Stimulated activated CD4-positive, alpha-beta T cell treated with anti-CD3 and anti-CD28 coated beads, Interleukin-1b, Interleukin-23, amount 100 ng/mL, for 48 hours (primary cell): ENCODE data around the gene CDK5RAP2.
"Not testable (repeated sequence)": the region's sequence is repeated elsewhere in the genome, so short reads cannot be mapped to it uniquely, and the experiment has no call there.

Experiments
- DNase-seq: peaks from one replicate; pipeline ENCODE4 v3.0.0-alpha.2; 2020

The CDK5RAP2 gene

DNA sequence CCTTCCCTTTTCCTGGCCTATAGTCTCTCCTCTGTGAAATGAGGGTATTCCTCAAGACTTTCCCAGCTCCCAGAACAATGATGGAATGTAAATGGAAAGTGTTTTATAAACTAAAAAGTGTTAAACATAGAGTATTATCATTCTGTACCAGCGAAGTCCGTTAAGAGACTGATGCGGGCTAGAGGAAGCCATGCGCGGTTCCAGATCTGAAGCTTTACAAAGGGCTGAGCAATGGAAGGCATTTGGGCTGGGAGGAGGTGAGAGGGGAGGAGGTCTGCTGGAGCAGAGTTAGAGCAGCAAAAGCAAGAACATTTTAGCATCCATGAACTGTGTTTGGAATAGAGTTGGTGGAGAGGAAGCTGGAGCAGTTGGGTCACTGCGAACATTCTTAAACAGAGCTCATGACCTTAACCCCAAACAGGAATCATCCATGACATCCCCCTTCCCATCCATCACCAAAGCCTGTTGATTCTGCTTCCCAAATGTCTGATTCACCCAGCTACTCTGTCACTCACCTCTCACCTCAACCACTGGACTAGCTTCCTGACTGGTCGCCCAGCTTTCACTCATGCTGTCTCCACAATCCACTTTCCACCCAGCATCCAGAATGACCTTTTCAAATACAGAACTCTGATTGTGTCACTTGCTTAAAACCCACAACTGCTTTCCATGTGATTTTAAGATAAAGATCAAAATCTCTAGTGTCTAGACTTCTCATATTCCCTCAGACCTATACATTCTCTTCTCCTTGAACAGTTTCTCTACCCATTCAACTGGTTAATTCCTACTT is 37.1 kb downstream of the CDK5RAP2 start:
- DNase-seq = no peak

DNA sequence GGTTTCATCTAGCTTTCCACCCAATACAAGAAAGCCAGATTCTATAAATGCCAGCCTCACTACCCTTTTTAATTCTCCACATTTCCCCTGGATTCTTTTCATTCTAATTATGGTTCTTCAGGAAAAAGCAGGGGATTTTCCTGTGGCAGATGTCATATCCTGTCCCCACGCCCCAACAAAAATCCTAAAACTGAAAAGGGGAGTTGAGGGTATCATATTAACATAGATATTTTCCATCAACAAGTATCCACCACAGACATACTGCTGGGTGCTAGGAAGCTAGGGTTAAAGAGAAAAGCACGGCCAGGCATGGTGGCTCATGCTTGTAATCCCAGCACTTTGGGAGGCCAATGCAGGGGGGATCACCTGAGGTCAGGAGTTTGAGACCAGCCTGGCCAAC is 38.0 kb downstream of the CDK5RAP2 start:
- DNase-seq = no peak

DNA sequence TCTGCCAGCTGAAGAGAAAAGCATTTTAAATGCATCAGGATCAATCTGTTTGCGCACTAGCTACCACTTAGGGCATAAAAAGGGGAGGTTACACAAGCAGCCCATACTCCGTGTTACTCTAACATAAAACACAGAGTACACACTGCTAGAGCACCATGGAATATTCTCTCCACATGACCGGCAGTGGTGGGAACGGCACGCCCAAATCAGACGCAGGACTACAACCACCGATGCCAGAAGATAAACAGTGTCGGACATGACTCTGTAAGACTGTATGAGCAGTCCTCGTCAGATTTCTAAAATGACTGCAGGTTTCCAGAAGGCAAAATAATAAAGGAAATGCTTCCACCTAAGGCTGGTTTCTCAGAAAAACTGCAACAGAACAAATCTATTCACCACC is 40.0 kb downstream of the CDK5RAP2 start:
- no peak for DNase-seq

DNA sequence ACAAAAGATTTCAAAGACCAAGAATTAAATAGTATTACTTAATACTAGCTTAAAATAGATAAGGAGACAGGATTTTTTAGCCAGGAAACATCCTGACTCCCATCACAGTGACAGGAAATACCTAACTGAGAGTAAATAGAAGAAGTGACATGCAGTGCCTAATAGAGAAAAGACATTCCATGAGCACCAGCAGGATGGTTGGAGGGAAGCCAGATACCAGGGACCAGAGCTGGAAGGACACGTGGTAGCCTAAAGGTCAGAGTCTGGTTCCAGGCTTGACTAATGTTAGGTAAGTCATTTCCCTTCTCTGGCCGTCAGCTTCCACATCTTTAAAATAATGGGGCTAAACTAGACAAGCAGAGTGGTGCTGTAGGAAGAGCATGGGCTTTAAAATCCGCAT is 41.6 kb downstream of the CDK5RAP2 start:
- no peak for DNase-seq

DNA sequence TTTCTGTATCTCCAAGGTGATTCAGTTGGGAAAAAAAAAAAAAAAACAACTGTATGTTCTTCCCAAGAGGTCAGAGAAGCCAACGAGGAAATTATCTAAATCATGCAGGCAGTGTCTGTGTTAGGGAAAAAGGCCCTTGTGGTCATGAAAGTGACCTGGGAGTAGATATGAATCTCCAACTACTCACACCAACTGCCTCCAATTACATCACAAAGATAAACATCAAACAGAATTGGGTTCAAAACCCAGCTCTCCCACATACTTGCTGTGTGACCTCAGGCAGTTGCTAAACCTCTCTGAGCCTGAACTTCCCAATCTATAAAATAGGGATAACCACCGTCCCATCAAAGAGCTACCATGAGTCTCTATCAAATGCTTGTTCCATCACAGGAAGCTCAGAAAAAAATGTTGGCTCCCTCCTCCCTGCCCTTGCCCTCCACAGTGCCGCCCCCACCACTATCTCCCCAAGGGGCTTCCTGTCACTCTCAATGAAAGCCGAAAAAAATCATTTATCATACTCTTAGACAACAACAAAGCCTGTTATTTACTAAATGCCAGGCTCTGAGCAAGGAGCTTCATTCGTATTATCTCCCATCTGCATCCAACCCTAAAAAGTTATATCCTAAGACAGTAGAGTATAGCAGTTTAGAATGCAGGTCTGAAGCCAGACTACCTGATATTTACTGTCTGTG is 42.9 kb downstream of the CDK5RAP2 start:
- DNase-seq = no peak

DNA sequence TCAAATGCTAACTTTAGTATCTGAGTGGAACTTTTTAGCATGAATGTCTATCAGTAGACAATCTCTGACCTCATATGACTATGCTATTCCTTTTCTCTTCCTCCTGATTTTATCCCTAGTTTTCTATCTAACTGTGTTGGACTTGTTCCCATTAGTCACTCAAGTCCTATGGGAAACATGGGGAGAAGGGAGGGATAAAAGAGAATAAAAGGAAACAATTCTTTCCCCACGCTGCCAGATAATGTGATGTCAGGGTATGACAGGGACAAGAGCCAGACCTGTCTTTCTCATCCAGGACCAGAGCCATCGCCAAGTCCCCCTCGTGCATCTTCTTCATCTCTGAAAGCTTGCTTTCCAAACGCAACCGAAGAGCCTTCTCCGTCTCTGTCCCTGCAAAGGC is 43.9 kb downstream of the CDK5RAP2 start:
- DNase-seq = no peak

DNA sequence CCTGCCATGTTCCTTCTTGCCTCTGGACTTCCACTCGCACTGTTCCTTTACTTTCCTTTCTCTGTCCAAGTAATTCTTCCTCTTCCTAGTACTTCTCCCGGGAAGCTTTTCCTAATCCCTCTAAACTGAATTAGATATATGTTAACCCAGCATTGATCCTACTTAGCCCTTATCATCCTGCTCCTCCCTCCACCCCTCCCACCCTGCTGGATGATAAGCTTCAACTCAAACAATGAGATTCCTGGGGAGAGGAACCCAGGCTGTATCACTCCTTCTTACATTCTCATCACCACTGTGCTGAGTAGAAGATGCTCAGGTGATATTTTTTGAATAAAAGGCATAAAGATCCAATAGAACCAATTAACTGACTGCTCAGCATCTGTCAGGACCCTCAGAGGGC is 45.7 kb downstream of the CDK5RAP2 start:
- DNase-seq = no peak

DNA sequence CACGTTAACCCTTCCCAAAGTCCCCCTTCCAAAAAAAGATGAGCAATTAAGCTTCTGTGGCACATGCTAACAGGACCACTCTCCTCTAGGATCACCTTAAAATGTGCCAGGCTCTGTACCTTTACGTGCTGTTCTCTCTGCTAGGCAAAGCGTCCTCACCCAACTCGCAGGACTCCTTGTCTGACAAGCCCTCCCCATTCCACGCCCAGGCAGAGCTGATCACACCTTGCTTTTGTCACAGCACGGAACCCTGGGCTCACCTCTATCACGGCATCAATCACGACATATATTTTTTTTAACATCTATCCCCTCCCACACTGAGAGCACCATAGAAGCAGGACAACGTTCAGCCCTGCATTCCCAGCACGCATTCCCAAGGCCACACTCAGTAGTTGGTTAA is 47.1 kb downstream of the CDK5RAP2 start:
- no peak for DNase-seq

DNA sequence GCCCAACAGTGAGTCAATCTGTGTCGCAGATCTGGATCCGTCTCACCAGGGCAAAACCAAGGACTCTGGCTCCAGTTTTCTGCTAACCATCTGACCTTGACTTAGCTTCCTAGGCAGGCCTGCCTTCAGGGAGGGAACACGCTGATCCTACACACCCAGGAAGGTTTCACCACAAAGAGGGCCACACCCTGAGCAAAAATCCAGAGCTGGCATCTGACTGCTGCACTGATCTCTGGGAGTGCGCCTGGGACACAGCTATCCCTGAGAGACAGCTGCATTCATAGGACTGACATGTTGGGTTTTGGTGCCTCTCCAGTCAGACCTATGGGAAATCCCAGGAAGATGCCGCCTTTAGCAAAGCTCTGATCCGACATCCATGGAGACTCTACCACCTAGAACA is 47.5 kb downstream of the CDK5RAP2 start:
- DNase-seq = no peak

DNA sequence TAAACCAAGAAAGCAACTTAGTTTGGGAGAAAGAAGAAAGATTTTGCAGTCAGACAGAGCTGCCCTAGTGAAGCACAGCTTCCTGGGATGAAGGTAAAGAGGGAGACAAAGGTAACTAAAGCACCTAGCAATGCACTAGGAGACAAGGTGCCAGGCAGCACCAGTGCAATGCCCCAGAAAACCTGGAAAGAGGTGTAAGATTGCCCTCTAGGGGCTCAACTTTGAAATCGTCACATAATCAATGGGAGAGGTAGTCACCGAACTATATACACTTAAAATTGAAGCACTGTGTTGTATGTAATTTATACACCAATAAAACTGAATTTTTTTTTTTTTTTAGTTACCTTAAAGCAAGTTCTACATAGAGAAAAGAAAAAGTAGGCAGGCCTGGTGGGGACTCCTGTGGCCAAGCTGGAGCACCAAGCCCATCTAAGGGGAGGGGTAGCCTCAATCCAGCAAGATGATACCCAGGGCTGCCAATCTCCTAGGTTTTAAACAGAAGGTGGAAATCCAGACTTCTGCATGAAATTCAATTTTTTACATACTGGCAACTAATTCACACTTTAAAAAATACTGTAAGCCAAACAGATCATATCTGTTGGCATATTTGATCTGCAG is 48.2 kb downstream of the CDK5RAP2 start:
- DNase-seq = no peak

DNA sequence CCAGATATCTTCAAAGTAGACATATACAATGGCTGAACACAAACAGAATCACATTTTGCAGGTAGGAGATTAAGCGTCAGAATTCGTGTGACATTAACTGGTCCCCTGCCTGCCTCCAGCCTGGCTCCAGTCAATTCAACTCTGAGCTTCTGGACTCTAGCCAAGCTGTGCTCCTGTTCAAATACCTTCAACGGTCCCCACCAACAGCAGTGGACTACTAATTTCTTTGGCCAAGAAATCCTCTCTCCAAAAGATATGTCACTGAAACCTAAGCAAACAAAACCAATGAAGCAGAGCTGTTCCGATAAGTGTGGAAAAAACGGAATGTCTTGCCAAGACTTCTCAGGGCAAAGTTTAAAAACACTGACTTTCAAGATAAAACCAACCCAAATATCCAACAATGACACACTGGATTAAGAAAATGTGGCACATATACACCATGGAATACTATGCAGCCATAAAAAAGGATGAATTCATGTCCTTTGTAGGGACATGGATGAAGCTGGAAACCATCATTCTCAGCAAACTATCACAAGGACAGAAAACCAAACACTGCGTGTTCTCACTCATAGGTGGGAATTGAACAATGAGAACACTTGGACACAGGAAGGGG is 49.6 kb downstream of the CDK5RAP2 start:
- DNase-seq = not testable (repeated sequence)

DNA sequence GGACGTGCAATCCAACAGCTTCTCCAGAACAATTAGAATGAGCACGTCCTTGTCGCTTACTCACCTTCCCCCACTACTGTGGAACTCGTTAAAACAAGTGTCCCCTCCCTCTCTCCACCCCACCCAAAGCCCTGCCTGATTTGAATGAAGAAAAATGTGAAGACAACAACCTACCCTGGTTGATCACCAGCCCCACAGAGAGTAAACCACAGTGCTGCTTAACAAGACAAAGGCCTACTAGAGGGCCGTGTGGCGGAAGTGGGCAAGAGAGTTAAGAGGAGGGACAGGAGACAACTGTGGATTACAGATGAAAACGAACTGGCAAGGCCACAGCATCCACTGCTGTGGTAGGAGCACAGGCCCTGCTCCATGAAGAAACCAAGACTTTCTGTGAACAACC is 51.1 kb downstream of the CDK5RAP2 start:
- no peak for DNase-seq

DNA sequence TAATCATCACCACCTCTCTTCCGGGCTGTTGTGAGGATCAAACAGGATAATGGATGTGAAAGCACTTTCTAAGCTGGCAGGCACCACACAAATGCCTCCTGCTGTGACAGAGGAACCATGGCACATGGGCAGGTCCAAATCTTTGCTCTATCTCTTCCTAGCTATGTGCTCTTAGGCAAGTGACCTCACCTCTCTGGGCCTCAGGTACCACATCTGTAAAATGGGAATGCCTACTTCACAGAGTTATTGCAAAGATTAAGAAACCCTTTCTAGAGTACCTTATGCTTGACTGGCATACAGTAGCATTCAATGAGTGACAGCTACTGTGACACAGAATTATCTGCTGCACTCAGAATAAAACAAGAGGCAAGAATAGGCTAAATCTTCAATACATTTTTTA is 51.6 kb downstream of the CDK5RAP2 start:
- DNase-seq = no peak

DNA sequence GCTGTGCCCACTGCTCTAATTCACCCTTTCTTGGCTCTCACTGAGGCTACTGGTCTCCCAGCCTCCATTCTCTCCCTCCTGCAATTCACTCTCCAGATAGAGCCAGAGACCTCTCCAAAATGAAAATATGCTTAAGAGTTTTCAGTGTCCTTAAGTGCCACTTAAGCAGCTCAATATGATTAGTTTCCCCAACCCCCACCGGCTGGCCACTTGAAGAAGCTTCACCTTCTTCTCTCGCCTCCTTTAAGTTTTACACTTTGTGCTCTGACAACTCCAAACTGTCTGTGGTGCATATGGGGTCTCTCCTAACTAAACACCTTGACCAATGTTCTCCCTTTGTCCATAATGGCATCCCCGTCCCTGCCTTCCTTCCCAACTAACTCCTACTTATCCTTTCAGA is 53.4 kb downstream of the CDK5RAP2 start:
- no peak for DNase-seq

DNA sequence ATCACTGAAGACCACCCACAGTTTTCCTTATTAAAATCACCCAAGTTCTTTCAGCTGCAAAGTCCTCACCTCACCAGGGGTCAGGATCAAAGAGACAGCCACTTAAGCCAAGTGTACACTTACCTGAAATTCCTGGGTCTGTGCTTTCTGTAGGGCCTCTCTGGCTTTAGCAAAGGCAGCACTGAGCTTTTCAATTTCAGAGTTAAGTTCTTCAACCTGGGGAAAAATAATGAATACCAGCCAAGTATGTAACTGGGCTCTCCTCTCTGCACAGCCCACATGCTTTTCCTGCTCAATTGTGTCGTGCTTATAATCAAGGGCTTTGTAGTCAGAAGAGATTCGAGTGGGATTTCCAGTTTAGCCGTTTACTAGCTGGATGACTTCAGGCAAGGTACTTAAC is 55.1 kb downstream of the CDK5RAP2 start:
- no peak for DNase-seq

DNA sequence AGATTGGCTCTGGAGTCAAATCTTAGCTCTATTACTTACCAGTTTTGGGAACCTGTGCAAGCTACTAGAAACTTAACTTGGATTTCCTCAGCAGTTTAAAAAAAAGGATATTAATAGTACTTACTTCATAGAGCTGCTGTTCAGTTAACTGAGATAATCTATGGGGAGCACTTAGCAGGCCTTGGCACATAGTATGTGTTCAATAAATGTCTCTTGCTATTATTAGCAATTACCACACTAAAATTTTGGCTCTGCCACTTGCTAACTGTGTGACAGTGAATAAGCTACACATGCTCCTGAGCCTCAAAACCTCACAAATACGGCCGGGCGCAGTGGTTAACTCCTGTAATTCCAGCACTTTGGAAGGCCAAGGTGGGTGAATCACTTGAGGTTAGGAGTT is 55.9 kb downstream of the CDK5RAP2 start:
- DNase-seq = no peak

DNA sequence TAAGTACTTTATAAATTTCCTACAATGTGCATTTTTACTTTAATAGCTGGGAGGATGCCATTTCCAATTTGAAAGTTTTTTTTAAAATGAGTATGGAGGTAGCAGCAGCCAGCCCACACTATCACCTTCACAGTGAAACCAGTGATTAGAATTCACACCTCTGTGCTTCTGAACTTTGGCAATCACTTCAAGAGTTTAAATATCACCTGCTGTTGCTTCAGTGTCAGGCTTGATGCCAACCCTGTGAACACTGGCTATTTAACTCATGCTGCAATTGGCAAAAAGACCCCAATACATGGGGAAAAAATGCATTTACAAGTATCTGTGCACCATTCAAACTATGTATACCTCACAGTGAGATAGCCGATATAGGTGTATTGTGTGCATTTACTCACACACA is 57.4 kb downstream of the CDK5RAP2 start:
- DNase-seq = no peak

DNA sequence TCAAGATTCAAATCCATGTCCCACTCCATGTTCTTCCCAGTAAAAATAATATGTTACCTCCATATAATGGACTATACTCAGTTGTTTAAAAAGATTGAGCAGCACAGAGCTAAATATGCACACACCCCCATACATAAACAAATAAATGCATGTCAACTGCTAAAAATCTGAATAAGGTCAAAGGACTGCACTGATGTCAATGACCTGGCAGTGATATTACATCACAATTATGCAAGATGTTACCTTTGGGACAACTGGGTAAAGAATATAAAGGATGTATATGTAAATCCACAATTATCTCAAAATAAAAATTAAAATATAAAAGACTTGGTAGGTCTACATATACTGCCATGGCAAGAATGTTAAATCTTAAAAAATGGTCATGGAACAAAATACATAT is 57.9 kb downstream of the CDK5RAP2 start:
- no peak for DNase-seq

DNA sequence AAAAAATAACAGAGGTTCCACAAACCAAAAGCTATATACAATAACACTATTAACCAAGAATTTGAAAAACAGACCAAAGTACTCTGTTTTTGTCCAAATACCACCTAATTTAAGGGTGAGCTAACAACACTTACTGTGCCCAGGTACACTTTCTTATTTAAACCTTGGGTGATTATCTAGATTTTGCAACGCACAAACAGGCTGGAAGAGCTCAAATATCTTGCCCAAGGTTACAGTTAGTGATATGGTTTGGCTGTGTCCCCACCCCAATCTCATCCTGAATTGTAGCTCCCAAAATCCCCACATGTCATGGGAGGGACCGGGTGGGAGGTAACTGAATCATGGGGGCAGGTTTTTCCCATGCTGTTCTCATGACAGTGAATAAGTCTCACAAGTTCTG is 58.9 kb downstream of the CDK5RAP2 start:
- no peak for DNase-seq

DNA sequence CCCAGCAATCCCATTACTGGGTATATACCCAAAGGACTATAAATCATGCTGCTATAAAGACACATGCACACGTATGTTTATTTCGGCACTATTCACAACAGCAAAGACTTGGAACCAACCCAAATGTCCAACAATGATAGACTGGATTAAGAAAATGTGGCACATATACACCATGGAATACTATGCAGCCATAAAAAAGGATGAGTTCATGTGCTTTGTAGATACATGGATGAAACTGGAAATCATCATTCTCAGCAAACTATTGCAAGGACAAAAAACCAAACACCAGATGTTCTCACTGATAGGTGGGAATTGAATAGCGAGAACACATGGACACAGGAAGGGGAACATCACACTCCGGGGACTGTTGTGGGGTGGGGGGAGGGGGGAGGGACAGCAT is 64.0 kb downstream of the CDK5RAP2 start:
- not testable (repeated sequence) for DNase-seq

DNA sequence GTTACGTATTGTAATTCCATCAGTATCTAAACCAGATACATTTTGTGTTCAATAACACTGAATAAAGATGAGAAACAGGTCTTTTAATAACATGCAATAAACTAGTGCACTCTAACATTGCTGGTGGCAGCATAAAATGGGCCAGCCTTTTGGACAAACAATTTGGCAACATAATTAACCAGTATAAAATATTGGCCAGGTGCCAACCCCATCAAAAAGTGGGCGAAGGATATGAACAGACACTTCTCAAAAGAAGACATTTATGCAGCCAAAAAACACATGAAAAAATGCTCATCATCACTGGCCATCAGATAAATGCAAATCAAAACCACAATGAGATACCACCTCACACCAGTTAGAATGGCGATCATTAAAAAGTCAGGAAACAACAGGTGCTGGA is 64.5 kb downstream of the CDK5RAP2 start:
- not testable (repeated sequence) for DNase-seq

DNA sequence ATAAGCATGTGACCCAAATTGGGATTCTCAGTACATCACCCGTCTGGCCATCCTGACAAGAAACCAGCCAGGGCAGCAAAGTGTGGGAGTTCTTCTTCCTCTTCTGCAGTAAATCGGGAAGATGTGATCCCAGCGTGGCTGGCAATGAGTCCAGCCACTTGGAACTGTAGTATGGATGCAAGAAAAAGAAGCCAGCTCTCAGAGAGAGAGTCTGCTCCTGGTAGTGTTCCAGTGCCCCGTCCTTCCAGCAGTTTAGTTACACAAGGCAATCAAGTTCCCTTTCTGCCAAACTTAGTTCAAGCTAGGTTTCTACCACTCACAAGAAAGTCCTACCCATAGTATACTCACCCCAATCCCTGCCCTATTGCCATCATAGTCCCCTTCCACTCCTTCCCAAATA is 65.6 kb downstream of the CDK5RAP2 start:
- no peak for DNase-seq

DNA sequence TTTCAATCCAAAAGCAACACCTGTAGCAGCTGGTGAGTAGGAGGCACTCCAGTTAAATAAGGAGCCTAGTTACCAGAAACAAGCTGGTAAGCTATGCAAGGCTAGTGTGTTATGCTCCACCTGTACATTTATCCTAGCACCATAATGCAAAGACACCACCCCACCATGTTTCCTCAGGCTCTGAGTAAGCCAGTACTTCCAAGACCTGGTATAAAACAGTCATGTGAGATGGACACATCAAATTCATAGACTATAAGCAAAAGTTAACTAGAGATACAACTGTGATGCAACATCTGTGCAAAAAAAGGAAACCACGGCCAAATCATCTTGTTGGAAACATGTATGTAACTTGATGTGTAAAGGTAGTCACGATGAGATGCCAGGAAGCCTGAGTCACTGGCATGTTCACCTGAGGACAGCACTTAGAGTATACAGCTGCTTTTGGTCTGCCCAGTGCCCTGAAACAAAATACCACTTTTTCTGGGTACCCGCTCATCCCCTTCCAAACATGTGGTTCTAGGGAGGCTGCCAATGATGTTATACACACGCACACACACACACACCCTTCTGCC is 66.1 kb downstream of the CDK5RAP2 start:
- DNase-seq = no peak

DNA sequence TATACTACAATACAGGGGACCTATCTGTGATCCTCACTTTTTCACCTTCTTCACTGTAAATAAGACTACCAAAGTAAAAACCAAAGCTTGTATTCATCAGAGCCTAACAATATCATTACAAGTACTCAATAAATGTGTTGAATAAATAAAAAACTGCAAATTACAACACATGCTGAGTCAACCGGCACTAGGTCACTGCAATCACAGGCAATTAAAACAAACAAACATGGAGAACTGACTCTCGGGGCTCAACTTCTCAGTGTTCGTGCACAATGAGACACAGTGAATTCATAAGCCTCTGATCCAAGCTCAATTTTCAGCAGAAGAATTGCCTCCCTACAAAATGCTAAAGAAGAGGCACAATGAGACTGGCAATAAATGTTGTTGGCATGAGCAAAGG is 69.2 kb downstream of the CDK5RAP2 start:
- DNase-seq = no peak
